Cardiac muscle cell (in vitro differentiated cells and primary cell): ENCODE measurements around the gene SP140. TPM values are rescaled to one million over a fixed set of nuclear protein-coding genes. Genes with fewer than 3 reads are reported as not detected.
"Not testable (repeated sequence)": the region's sequence is repeated elsewhere in the genome, so short reads cannot be mapped to it uniquely, and the experiment has no call there.

Source experiments
- DNase-seq, 2 donors: peaks; one replicate each; pipeline versions ENCODE4 v3.0.0 to v3.0.0-alpha.2; 2010 to 2017; ENCODE audit warnings: low read depth in 1 of 2, low spot score in 1 of 2
- H3K27ac ChIP-seq: fragments of 200-600 bp; sonication (generic); 2 replicates; pipeline ENCODE4 v1.5.1; 2016
- H3K27me3 ChIP-seq: fragments of 200-600 bp; sonication (generic); 2 replicates; pipeline ENCODE4 v1.6.0; 2016; ENCODE audit warnings: control low read depth
- H3K36me3 ChIP-seq: fragments of 200-600 bp; sonication (generic); 2 replicates; pipeline ENCODE4 v1.5.1; 2016; ENCODE audit warnings: control low read depth
- H3K4me1 ChIP-seq: fragments of 200-600 bp; sonication (generic); 2 replicates; pipeline ENCODE4 v1.8.1; 2017; ENCODE audit warnings: low read depth, mild to moderate bottlenecking, mixed run types
- H3K4me3 ChIP-seq: fragments of 200-600 bp; sonication (generic); 2 replicates; pipeline ENCODE4 v1.5.1; 2016; ENCODE audit warnings: mild to moderate bottlenecking
- H3K9me3 ChIP-seq: fragments of 200-600 bp; sonication (generic); 2 replicates; pipeline ENCODE4 v1.5.1; 2017; ENCODE audit warnings: low read depth, mild to moderate bottlenecking, control low read depth
- CTCF ChIP-seq: IDR thresholded peaks from 2 replicates; pipeline ENCODE4 v1.5.1; 2012; ENCODE audit warnings: low read depth, mild to moderate bottlenecking, low read length
- polyA plus RNA-seq: library from polyadenylated mRNA; unstranded; fragments of >200 nt; fragmentation: Nextera tagmentation; extraction: Ambion mirVana; gene quantifications from 2 replicates; pipeline ENCODE4 v1.2.1, GENCODE V29; 2016
- total RNA-seq: library from RNA; depleted of rRNA; stranded (reverse); fragments of >200 nt; gene quantifications from 2 replicates; pipeline ENCODE4 v1.2.3, GENCODE V29; 2016

Gene SP140
- total and polyA plus RNA-seq, 2 experiments from 2014 or later, result 0.12 to 0.53 TPM

- Histone ChIP-seq H3K9me3 (no peaks in the 10 kb centered on the region), H3K36me3 (no peaks in the 10 kb centered on the region), H3K27me3 (no peaks in the 10 kb centered on the region), H3K4me1 (no peaks in the 10 kb centered on the region), H3K27ac (no peak overlapping the region), H3K4me3 (no peak overlapping the region)
- no peak for DNase-seq
- TF ChIP-seq CTCF, result no peak
Observed at GRCh38 chr2:230307485-230307884, 81.9 kb downstream of the SP140 start.

- Histone ChIP-seq H3K9me3 (no peaks in the 10 kb centered on the region), H3K27ac (no peak overlapping the region), H3K4me3 (no peak overlapping the region), H3K36me3 (no peaks in the 10 kb centered on the region), H3K4me1 (no peaks in the 10 kb centered on the region), H3K27me3 (no peaks in the 10 kb centered on the region)
- no peak for DNase-seq
- TF ChIP-seq CTCF, result no peak
Observed at GRCh38 chr2:230308402-230309000, 83.0 kb downstream of the SP140 start.

DNA sequence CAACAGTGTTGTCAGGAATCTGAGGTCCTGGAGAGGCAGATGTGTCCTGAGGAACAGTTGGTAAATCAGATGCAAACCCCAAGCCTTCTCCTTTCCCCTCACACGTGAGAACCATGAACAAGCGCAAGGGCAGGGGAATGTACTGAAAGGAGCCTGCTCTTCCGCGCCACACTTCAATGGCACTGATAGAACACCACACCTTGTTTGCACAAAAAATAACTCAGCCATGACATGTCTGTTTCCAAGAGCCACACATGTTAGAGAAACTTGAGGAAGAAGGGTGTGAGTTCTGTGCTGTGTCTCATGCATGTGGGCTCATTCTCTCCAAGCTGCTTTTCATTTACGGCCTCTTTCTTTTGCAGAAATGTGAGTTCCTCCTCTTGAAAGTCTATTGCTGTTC is 85.3 kb downstream of the SP140 start:
- H3K4me1 ChIP-seq, H3K9me3 ChIP-seq, H3K27me3 ChIP-seq, H3K36me3 ChIP-seq, H3K4me3 ChIP-seq, H3K27ac ChIP-seq, DNase-seq: not testable (repeated sequence)

DNA sequence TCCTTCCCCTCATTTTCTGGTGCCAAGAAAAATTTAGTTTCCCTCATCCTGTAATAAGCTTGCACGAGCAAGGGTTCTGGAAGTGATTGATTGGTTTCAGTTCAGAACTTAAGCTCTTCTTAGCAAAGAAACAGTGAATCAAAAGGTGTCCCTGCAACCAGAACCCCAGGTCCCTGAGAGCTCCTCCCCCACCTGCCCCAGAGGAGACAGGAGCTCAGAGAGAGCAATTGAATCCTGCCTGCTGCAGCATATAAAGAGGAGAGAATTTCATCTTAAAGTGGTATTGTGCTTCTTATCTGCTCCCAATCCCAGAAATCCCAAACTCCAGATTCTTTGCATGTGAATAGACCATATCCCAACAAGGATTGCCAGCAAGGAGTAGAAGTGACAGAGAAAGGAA is 86.1 kb downstream of the SP140 start:
- not testable (repeated sequence) for H3K27me3 ChIP-seq, DNase-seq, H3K27ac ChIP-seq, H3K9me3 ChIP-seq, H3K36me3 ChIP-seq, H3K4me1 ChIP-seq, H3K4me3 ChIP-seq

DNA sequence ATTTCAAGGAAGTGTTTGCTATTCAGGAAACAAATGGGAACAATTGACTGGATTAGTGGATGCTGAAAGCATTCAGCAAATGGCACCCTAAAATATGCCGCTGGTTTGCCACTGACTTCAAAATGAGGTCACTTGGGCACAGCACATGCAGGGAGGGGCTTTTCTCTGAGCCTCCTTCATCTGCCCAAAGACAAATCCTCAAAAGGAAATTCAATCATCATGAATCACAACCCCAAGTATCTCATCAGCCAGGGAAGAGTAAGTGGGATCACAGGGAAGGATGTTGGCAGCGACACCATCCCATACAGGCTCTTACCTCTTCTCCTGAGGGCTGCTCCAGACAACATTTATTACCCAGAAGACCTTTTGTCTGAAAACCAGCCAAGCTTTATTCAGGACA is 87.1 kb downstream of the SP140 start:
- no peaks in the 10 kb centered on the region for H3K27me3 ChIP-seq
- no peak for TF ChIP-seq CTCF
- H3K4me1 ChIP-seq, result no peaks in the 10 kb centered on the region
- no peak overlapping the region for H3K4me3 ChIP-seq
- H3K9me3 ChIP-seq, result no peaks in the 10 kb centered on the region
- DNase-seq, result no peak
- H3K27ac ChIP-seq, result no peak overlapping the region
- H3K36me3 ChIP-seq, result no peaks in the 10 kb centered on the region

DNA sequence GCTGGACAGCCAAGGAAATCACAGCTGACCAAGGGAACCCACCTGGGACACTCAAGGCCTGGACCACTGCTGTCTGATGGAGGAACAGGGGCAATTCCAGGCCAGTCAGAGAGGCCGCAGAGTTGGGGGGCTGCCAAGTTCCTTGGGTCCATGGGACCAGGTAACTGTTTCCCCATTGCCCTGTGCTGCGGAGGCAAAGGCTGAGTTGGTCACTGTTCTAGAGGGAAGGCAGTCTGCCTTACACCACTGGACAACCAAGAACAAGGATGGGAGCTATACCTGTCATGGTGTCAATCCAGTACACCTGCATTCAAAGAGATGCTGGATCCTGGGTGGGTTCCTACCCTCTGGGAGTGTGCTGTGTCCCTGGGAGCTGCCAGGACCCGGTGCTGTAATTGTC is 91.8 kb downstream of the SP140 start:
- no peak for DNase-seq
- H3K27me3 ChIP-seq, result no peaks in the 10 kb centered on the region
- TF ChIP-seq CTCF, result no peak
- no peaks in the 10 kb centered on the region for H3K36me3 ChIP-seq
- H3K9me3 ChIP-seq, result no peaks in the 10 kb centered on the region
- H3K4me1 ChIP-seq, result no peaks in the 10 kb centered on the region
- no peak overlapping the region for H3K27ac ChIP-seq
- no peak overlapping the region for H3K4me3 ChIP-seq
